ENCODE measurements around the gene NFYA. TPM values are rescaled to one million over a fixed set of nuclear protein-coding genes. Genes with fewer than 3 reads are reported as not detected.

NFYA gene
- total RNA-seq, 5 donors from 2014 or later (not counting 1 experiment from before 2014, with no cell fraction given): 36.2 to 47.0 (median 42.2) TPM

- peak overlapping the region; percentile 68 to 75 for H3K4me3 ChIP-seq (ENCODE audit: control insufficient read depth in 1 of 2, extremely low read depth in 1 of 2, low read length in 1 of 2)
Observed at GRCh38 chr6:41028561-41029412, 44.0 kb upstream of the NFYA start.

GRCh38 chr6:41032830-41033229 is 39.9 kb upstream of the NFYA start:
- Histone ChIP-seq H3K4me3 (ENCODE audit: control insufficient read depth in 1 of 2, extremely low read depth in 1 of 2, low read length in 1 of 2) (no peak overlapping the region), H3K36me3 (ENCODE audit: control insufficient read depth in 2 of 2, extremely low read depth in 1 of 2, insufficient read depth in 1 of 2, low read length in 1 of 2) (no peaks in the 10 kb centered on the region), H3K9me3 (no peaks in the 10 kb centered on the region), H3K4me1 (ENCODE audit: control insufficient read depth in 1 of 2, extremely low read depth in 1 of 2, insufficient read depth in 2 of 2, low read length in 2 of 2) (peaks cover 7 to 15% of the 10 kb centered on the region in 2 experiments), H3K27ac (ENCODE audit: low read length) (no peak overlapping the region), H3K27me3 (replicated peaks in 1 of 2; ENCODE audit: control insufficient read depth in 2 of 2, extremely low read depth in 1 of 2, insufficient read depth in 2 of 2, low read length in 1 of 2) (no peaks in the 10 kb centered on the region)
- Mint-ChIP-seq H3K27ac (no peak overlapping the region), H3K9me3 (no peaks in the 10 kb centered on the region), H3K27me3 (no peaks in the 10 kb centered on the region), H3K4me3 (no peak overlapping the region), H3K4me1 (peaks cover 12 to 16% (median 13%) of the 10 kb centered on the region in 3 donors), H3K36me3 (peaks cover 3% of the 10 kb centered on the region)
- DNase-seq (no peak), ATAC-seq (replicated peaks in 1 of 4) (no peak)
- ChIA-PET POLR2A (no interaction called here), CTCF (no interaction called here)
- WGBS (ENCODE audit: insufficient coverage): 94% methylated on average over 14 of the region's 15 CpGs

More at GRCh38 chr6:41028561-41029412, 44.0 kb upstream of the NFYA start:
- peak in 2 of 35 experiments; percentile 6 to 19 for DNase-seq
- peaks cover 12 to 22% of the 10 kb centered on the region in 2 experiments for H3K4me1 ChIP-seq (ENCODE audit: control insufficient read depth in 1 of 2, extremely low read depth in 1 of 2, insufficient read depth in 2 of 2, low read length in 2 of 2)
- 75% methylated on average over 7 of the region's 13 CpGs for WGBS (ENCODE audit: insufficient coverage)
- no peaks in the 10 kb centered on the region for H3K9me3 ChIP-seq
- H3K27ac Mint-ChIP-seq: peak overlapping the region; percentile 72 to 83
- POLR2A ChIA-PET: interaction anchor here (0.5 to 1.0 kb wide), 3 partner anchors 34 to 438 kb away, joined by 3 to 8 read pairs (median 4); no protein-coding TSS in a partner anchor
- no peaks in the 10 kb centered on the region for H3K36me3 ChIP-seq (ENCODE audit: control insufficient read depth in 2 of 2, extremely low read depth in 1 of 2, insufficient read depth in 1 of 2, low read length in 1 of 2)
- H3K27me3 Mint-ChIP-seq: no peaks in the 10 kb centered on the region
- no peaks in the 10 kb centered on the region for H3K36me3 Mint-ChIP-seq
- H3K4me3 Mint-ChIP-seq: peak overlapping the region; percentile 78 to 84 (median 81)
- ATAC-seq (replicated peaks in 1 of 4): peak; percentile 4 to 58 (median 52)
- peaks cover 23 to 26% (median 23%) of the 10 kb centered on the region in 3 donors for H3K4me1 Mint-ChIP-seq
- peak overlapping the region; percentile 60 for H3K27ac ChIP-seq (ENCODE audit: low read length)
- H3K27me3 ChIP-seq (replicated peaks in 1 of 2; ENCODE audit: control insufficient read depth in 2 of 2, extremely low read depth in 1 of 2, insufficient read depth in 2 of 2, low read length in 1 of 2): no peaks in the 10 kb centered on the region
- no peaks in the 10 kb centered on the region for H3K9me3 Mint-ChIP-seq
- CTCF ChIA-PET: interaction anchor here (0.5 to 1.9 kb wide), 9 partner anchors 10 to 1675 kb away, joined by 3 to 7 read pairs (median 4); partner anchors contain the start of genes NFYA (in 1 of the 2) and OARD1 (in 1 of the 2)

GRCh38 chr6:41033776-41034175 is 39.0 kb upstream of the NFYA start:
- H3K4me1 ChIP-seq (ENCODE audit: control insufficient read depth in 1 of 2, extremely low read depth in 1 of 2, insufficient read depth in 2 of 2, low read length in 2 of 2): peaks cover 2 to 6% of the 10 kb centered on the region in 2 experiments
- CTCF ChIA-PET: no interaction called here
- H3K4me3 Mint-ChIP-seq: no peak overlapping the region

GRCh38 chr6:41036186-41036585 is 36.6 kb upstream of the NFYA start:
- no peaks in the 10 kb centered on the region for H3K9me3 Mint-ChIP-seq
- POLR2A ChIA-PET: interaction anchor here in 1 of 2 donors (0.6 kb wide), 1 partner anchor 25 kb away, joined by 7 read pairs; no protein-coding TSS in a partner anchor

More at GRCh38 chr6:41033776-41034175, 39.0 kb upstream of the NFYA start:
- Mint-ChIP-seq H3K9me3 (no peaks in the 10 kb centered on the region), H3K27ac (no peak overlapping the region), H3K4me1 (peaks cover 6 to 8% (median 8%) of the 10 kb centered on the region in 3 donors), H3K27me3 (no peaks in the 10 kb centered on the region), H3K36me3 (peaks cover 3% of the 10 kb centered on the region)
- ATAC-seq (replicated peaks in 1 of 4) (no peak), DNase-seq (no peak)
- no peak overlapping the region for H3K4me3 ChIP-seq (ENCODE audit: control insufficient read depth in 1 of 2, extremely low read depth in 1 of 2, low read length in 1 of 2)
- H3K36me3 ChIP-seq (ENCODE audit: control insufficient read depth in 2 of 2, extremely low read depth in 1 of 2, insufficient read depth in 1 of 2, low read length in 1 of 2): no peaks in the 10 kb centered on the region
- no peak overlapping the region for H3K27ac ChIP-seq (ENCODE audit: low read length)
- WGBS (ENCODE audit: insufficient coverage): 92% methylated on average over 13 of the region's 13 CpGs
- POLR2A ChIA-PET: no interaction called here
- no peaks in the 10 kb centered on the region for H3K9me3 ChIP-seq
- no peaks in the 10 kb centered on the region for H3K27me3 ChIP-seq (replicated peaks in 1 of 2; ENCODE audit: control insufficient read depth in 2 of 2, extremely low read depth in 1 of 2, insufficient read depth in 2 of 2, low read length in 1 of 2)

GRCh38 chr6:41036601-41037000 is 36.2 kb upstream of the NFYA start:
- Histone ChIP-seq H3K4me1 (ENCODE audit: control insufficient read depth in 1 of 2, extremely low read depth in 1 of 2, insufficient read depth in 2 of 2, low read length in 2 of 2) (no peaks in the 10 kb centered on the region), H3K36me3 (ENCODE audit: control insufficient read depth in 2 of 2, extremely low read depth in 1 of 2, insufficient read depth in 1 of 2, low read length in 1 of 2) (no peaks in the 10 kb centered on the region), H3K27me3 (replicated peaks in 1 of 2; ENCODE audit: control insufficient read depth in 2 of 2, extremely low read depth in 1 of 2, insufficient read depth in 2 of 2, low read length in 1 of 2) (no peaks in the 10 kb centered on the region), H3K4me3 (ENCODE audit: control insufficient read depth in 1 of 2, extremely low read depth in 1 of 2, low read length in 1 of 2) (no peak overlapping the region), H3K27ac (ENCODE audit: low read length) (no peak overlapping the region), H3K9me3 (no peaks in the 10 kb centered on the region)
- ChIA-PET CTCF (interaction anchor here (0.6 to 1.3 kb wide), 3 partner anchors 38 to 1367 kb away, joined by 3 to 5 read pairs (median 5); no protein-coding TSS in a partner anchor), POLR2A (interaction anchor here in 1 of 2 donors (0.6 kb wide), 1 partner anchor 25 kb away, joined by 7 read pairs; no protein-coding TSS in a partner anchor)
- ATAC-seq (replicated peaks in 1 of 4) (no peak), DNase-seq (no peak)
- WGBS (ENCODE audit: insufficient coverage): 85% methylated on average over 2 of the region's 2 CpGs
- H3K4me1 Mint-ChIP-seq: no peaks in the 10 kb centered on the region
- H3K9me3 Mint-ChIP-seq: no peaks in the 10 kb centered on the region
- H3K4me3 Mint-ChIP-seq: no peak overlapping the region
- no peak overlapping the region for H3K27ac Mint-ChIP-seq
- no peaks in the 10 kb centered on the region for H3K27me3 Mint-ChIP-seq
- peaks cover 3% of the 10 kb centered on the region for H3K36me3 Mint-ChIP-seq

More at GRCh38 chr6:41036186-41036585, 36.6 kb upstream of the NFYA start:
- no peak overlapping the region for H3K4me3 ChIP-seq (ENCODE audit: control insufficient read depth in 1 of 2, extremely low read depth in 1 of 2, low read length in 1 of 2)
- Mint-ChIP-seq H3K27ac (no peak overlapping the region), H3K27me3 (no peaks in the 10 kb centered on the region), H3K4me3 (no peak overlapping the region), H3K36me3 (peaks cover 3% of the 10 kb centered on the region), H3K4me1 (no peaks in the 10 kb centered on the region)
- no peak overlapping the region for H3K27ac ChIP-seq (ENCODE audit: low read length)
- CTCF ChIA-PET: interaction anchor here (0.6 to 1.3 kb wide), 3 partner anchors 38 to 1368 kb away, joined by 3 to 5 read pairs (median 5); no protein-coding TSS in a partner anchor
- no peaks in the 10 kb centered on the region for H3K9me3 ChIP-seq
- no peaks in the 10 kb centered on the region for H3K4me1 ChIP-seq (ENCODE audit: control insufficient read depth in 1 of 2, extremely low read depth in 1 of 2, insufficient read depth in 2 of 2, low read length in 2 of 2)
- WGBS (ENCODE audit: insufficient coverage): no CpG with 5 or more reads among the region's 3 CpGs
- H3K36me3 ChIP-seq (ENCODE audit: control insufficient read depth in 2 of 2, extremely low read depth in 1 of 2, insufficient read depth in 1 of 2, low read length in 1 of 2): no peaks in the 10 kb centered on the region
- ATAC-seq (replicated peaks in 1 of 4) (no peak), DNase-seq (no peak)
- no peaks in the 10 kb centered on the region for H3K27me3 ChIP-seq (replicated peaks in 1 of 2; ENCODE audit: control insufficient read depth in 2 of 2, extremely low read depth in 1 of 2, insufficient read depth in 2 of 2, low read length in 1 of 2)

- H3K27ac Mint-ChIP-seq: no peak overlapping the region
- POLR2A ChIA-PET: no interaction called here
- Histone ChIP-seq H3K9me3 (no peaks in the 10 kb centered on the region), H3K36me3 (ENCODE audit: control insufficient read depth in 2 of 2, extremely low read depth in 1 of 2, insufficient read depth in 1 of 2, low read length in 1 of 2) (no peaks in the 10 kb centered on the region), H3K27ac (ENCODE audit: low read length) (no peak overlapping the region), H3K4me1 (ENCODE audit: control insufficient read depth in 1 of 2, extremely low read depth in 1 of 2, insufficient read depth in 2 of 2, low read length in 2 of 2) (no peaks in the 10 kb centered on the region), H3K27me3 (replicated peaks in 1 of 2; ENCODE audit: control insufficient read depth in 2 of 2, extremely low read depth in 1 of 2, insufficient read depth in 2 of 2, low read length in 1 of 2) (no peaks in the 10 kb centered on the region), H3K4me3 (ENCODE audit: control insufficient read depth in 1 of 2, extremely low read depth in 1 of 2, low read length in 1 of 2) (no peak overlapping the region)
- 83% methylated on average over 5 of the region's 13 CpGs for WGBS (ENCODE audit: insufficient coverage)
- DNase-seq: no peak
- no peaks in the 10 kb centered on the region for H3K4me1 Mint-ChIP-seq
- H3K9me3 Mint-ChIP-seq: no peaks in the 10 kb centered on the region
- peaks cover 7% of the 10 kb centered on the region for H3K36me3 Mint-ChIP-seq
- ATAC-seq (replicated peaks in 1 of 4): no peak
- CTCF ChIA-PET: interaction anchor here in 1 of 2 donors (1.2 kb wide), 1 partner anchor 22 kb away, joined by 4 read pairs; no protein-coding TSS in a partner anchor
- H3K27me3 Mint-ChIP-seq: no peaks in the 10 kb centered on the region
- no peak overlapping the region for H3K4me3 Mint-ChIP-seq
Observed at GRCh38 chr6:41037107-41037900, 35.5 kb upstream of the NFYA start.

All from T-cell (primary cell).